Motor neuron (in vitro differentiated cells): Measurements from ENCODE around the gene UBA1. TPM values are rescaled to one million over a fixed set of nuclear protein-coding genes. Genes with fewer than 3 reads are reported as not detected.

Experiments
- ATAC-seq, 8 experiments: fragments of 200-7000 bp; cut with Tn5 transposase; replicated peaks in 6 of 8; 2 replicates each; pipeline ENCODE4 v1.8.0; 2021; ENCODE audit warnings: mild to moderate bottlenecking in 8 of 8, moderate library complexity in 8 of 8
- H3K27ac ChIP-seq, 2 donors: fragments of 250-450 bp; sonication (Bioruptor Pico); 2 replicates each; pipeline ENCODE4 v1.9.0; 2021; ENCODE audit warnings: antibody characterized with exemption in 2 of 2, mild to moderate bottlenecking in 2 of 2, moderate library complexity in 1 of 2
- H3K4me1 ChIP-seq, 2 donors: fragments of 250-450 bp; sonication (Bioruptor Pico); replicated peaks in 1 of 2; 2 replicates each; pipeline ENCODE4 v1.6.1; 2021; ENCODE audit warnings: antibody characterized with exemption in 2 of 2, mild to moderate bottlenecking in 2 of 2, moderate library complexity in 1 of 2
- H3K4me3 ChIP-seq, 5 donors: fragments of 250-450 bp; sonication (Bioruptor Pico); 2 replicates each; pipeline ENCODE4 v1.9.0; 2021; ENCODE audit warnings: antibody characterized with exemption in 5 of 5, mild to moderate bottlenecking in 5 of 5, moderate library complexity in 4 of 5
- WGBS, 10 experiments: fragments of 450-650 bp; shearing (Covaris generic); methylation state at CpG; one replicate each; pipeline ENCODE4 v1.0.0; 2022; 5-methylcytosine and 5-hydroxymethylcytosine counted together
- in situ Hi-C, 9 experiments: fragments of 400-800 bp; cut with MboI; loops; one replicate each; pipeline ENCODE4 v1.15.0; 2021; ENCODE audit warnings: low sequenced_read_pairs in 9 of 9, low pct_unique_long_range_greater_than_20kb in 2 of 9; ENCODE audit not compliant: unreplicated experiment in 9 of 9
- total RNA-seq, 8 experiments: library from RNA; unstranded; fragments of 300-600 nt; gene quantifications; 2 replicates each; pipeline versions ENCODE4 v1.2.3 to v1.2.4, GENCODE V29; 2022

UBA1 gene
- total RNA-seq, 8 experiments from 2014 or later = 134 to 421 (median 190) TPM

GRCh38 chrX:47185241-47185640 lies 8.4 kb upstream of the UBA1 start:
- Histone ChIP-seq H3K4me3 (no peak overlapping the region), H3K4me1 (no peaks in the 10 kb centered on the region), H3K27ac (no peak overlapping the region)
- in situ Hi-C loops = loop anchor here in 2 of 9 experiments (25.0 kb wide), 1 partner anchor 327 kb away; no protein-coding TSS in a partner anchor
- WGBS, 10 experiments = 60 to 100% (median 80%) methylated on average over 1 to 4 of the region's 17 CpGs; no CpG with 5 or more reads in 6 of the 10 experiments
- no peak for ATAC-seq

- ATAC-seq = no peak
- in situ Hi-C loops = loop anchor here in 2 of 9 experiments (25.0 kb wide), 1 partner anchor 326 kb away; no protein-coding TSS in a partner anchor
- WGBS, 10 experiments = 50 to 94% methylated on average over 2 to 5 of the region's 27 CpGs; no CpG with 5 or more reads in 8 of the 10 experiments
- H3K4me1 ChIP-seq = no peaks in the 10 kb centered on the region
- H3K27ac ChIP-seq = no peak overlapping the region
- H3K4me3 ChIP-seq = no peak overlapping the region
Measured at GRCh38 chrX:47186096-47186740, 7.4 kb upstream of the UBA1 start.

- ATAC-seq = no peak
- no peak overlapping the region for H3K4me3 ChIP-seq
- no peaks in the 10 kb centered on the region for H3K4me1 ChIP-seq
- 60 to 89% methylated on average over 3 of the region's 4 CpGs; no CpG with 5 or more reads in 8 of the 10 experiments for WGBS, 10 experiments
- in situ Hi-C loops = loop anchor here in 2 of 9 experiments (25.0 kb wide), 1 partner anchor 325 kb away; no protein-coding TSS in a partner anchor
- no peak overlapping the region for H3K27ac ChIP-seq
Measured at GRCh38 chrX:47187106-47187677, 6.4 kb upstream of the UBA1 start.

- Histone ChIP-seq H3K27ac (no peak overlapping the region), H3K4me3 (no peak overlapping the region), H3K4me1 (peaks cover 0 to 2% of the 10 kb centered on the region in 2 donors)
- no peak for ATAC-seq
- in situ Hi-C loops = loop anchor here in 2 of 9 experiments (25.0 kb wide), 1 partner anchor 322 kb away; no protein-coding TSS in a partner anchor
- 59 to 100% (median 80%) methylated on average over 5 to 10 of the region's 19 CpGs; no CpG with 5 or more reads in 7 of the 10 experiments for WGBS, 10 experiments
Measured at GRCh38 chrX:47189906-47190305, 3.7 kb upstream of the UBA1 start.

GRCh38 chrX:47190445-47191269 lies 3.0 kb upstream of the UBA1 start:
- peak; percentile 41 to 90 (median 88) for ATAC-seq
- H3K4me1 ChIP-seq = peaks cover 6 to 9% of the 10 kb centered on the region in 2 donors
- WGBS, 10 experiments = 0 to 80% (median 58%) methylated on average over 1 to 3 of the region's 40 CpGs; no CpG with 5 or more reads in 7 of the 10 experiments
- H3K4me3 ChIP-seq = peak overlapping the region; percentile 28 to 51 (median 39)
- in situ Hi-C loops = loop anchor here in 2 of 9 experiments (25.0 kb wide), 1 partner anchor 322 kb away; no protein-coding TSS in a partner anchor
- peak overlapping the region in 1 of 2 donors; percentile 53 for H3K27ac ChIP-seq

- H3K4me3 ChIP-seq = peak overlapping the region; percentile 28 to 51 (median 39)
- in situ Hi-C loops = loop anchor here in 2 of 9 experiments (25.0 kb wide), 1 partner anchor 321 kb away; no protein-coding TSS in a partner anchor
- 0 to 49% (median 33%) methylated on average over 1 to 5 of the region's 26 CpGs; no CpG with 5 or more reads in 7 of the 10 experiments for WGBS, 10 experiments
- peak in 5 of 8 experiments; percentile 5 to 15 (median 10) for ATAC-seq
- no peak overlapping the region for H3K27ac ChIP-seq
- peaks cover 12 to 16% of the 10 kb centered on the region in 2 donors for H3K4me1 ChIP-seq
Measured at GRCh38 chrX:47191331-47191730, 2.3 kb upstream of the UBA1 start.

- peaks cover 18 to 22% of the 10 kb centered on the region in 2 donors for H3K4me1 ChIP-seq
- H3K27ac ChIP-seq = no peak overlapping the region
- peak overlapping the region; percentile 28 to 51 (median 39) for H3K4me3 ChIP-seq
- in situ Hi-C loops = loop anchor here in 2 of 9 experiments (25.0 kb wide), 1 partner anchor 320 kb away; no protein-coding TSS in a partner anchor
- WGBS, 10 experiments = 0 to 100% (median 76%) methylated on average over 1 to 13 of the region's 16 CpGs; no CpG with 5 or more reads in 4 of the 10 experiments
- no peak for ATAC-seq
Measured at GRCh38 chrX:47191806-47192401, 1.7 kb upstream of the UBA1 start.

GRCh38 chrX:47194194-47194787 lies 662 bp downstream of the UBA1 start:
- 4 to 28% methylated on average over 3 to 4 of the region's 14 CpGs; no CpG with 5 or more reads in 8 of the 10 experiments for WGBS, 10 experiments
- in situ Hi-C loops = loop anchor here in 2 of 9 experiments (25.0 kb wide), 1 partner anchor 318 kb away; no protein-coding TSS in a partner anchor
- peaks cover 25 to 26% of the 10 kb centered on the region in 2 donors for H3K4me1 ChIP-seq
- peak overlapping the region; percentile 94 to 98 for H3K27ac ChIP-seq
- ATAC-seq = no peak
- H3K4me3 ChIP-seq = peak overlapping the region; percentile 75 to 95 (median 80)

GRCh38 chrX:47196098-47196497 lies 2.5 kb downstream of the UBA1 start:
- Histone ChIP-seq H3K4me3 (peak overlapping the region in 3 of 5 donors; percentile 7 to 95 (median 76)), H3K27ac (no peak overlapping the region), H3K4me1 (peaks cover 25 to 26% of the 10 kb centered on the region in 2 donors)
- in situ Hi-C loops = loop anchor here in 2 of 9 experiments (25.0 kb wide), 1 partner anchor 316 kb away; no protein-coding TSS in a partner anchor
- 19 to 100% (median 40%) methylated on average over 1 to 3 of the region's 3 CpGs; no CpG with 5 or more reads in 5 of the 10 experiments for WGBS, 10 experiments
- ATAC-seq = no peak

GRCh38 chrX:47197526-47197925 lies 3.9 kb downstream of the UBA1 start:
- ATAC-seq = no peak
- no peak overlapping the region for H3K27ac ChIP-seq
- H3K4me1 ChIP-seq = peaks cover 25 to 26% of the 10 kb centered on the region in 2 donors
- 75 to 80% methylated on average over 1 to 5 of the region's 7 CpGs; no CpG with 5 or more reads in 8 of the 10 experiments for WGBS, 10 experiments
- in situ Hi-C loops = loop anchor here in 2 of 9 experiments (25.0 kb wide), 1 partner anchor 315 kb away; no protein-coding TSS in a partner anchor
- H3K4me3 ChIP-seq = no peak overlapping the region

- Histone ChIP-seq H3K4me1 (peaks cover 25 to 26% of the 10 kb centered on the region in 2 donors), H3K4me3 (no peak overlapping the region), H3K27ac (no peak overlapping the region)
- no peak for ATAC-seq
- in situ Hi-C loops = loop anchor here in 2 of 9 experiments (25.0 kb wide), 1 partner anchor 314 kb away; no protein-coding TSS in a partner anchor
- 10 to 89% (median 80%) methylated on average over 1 to 6 of the region's 10 CpGs; no CpG with 5 or more reads in 7 of the 10 experiments for WGBS, 10 experiments
Measured at GRCh38 chrX:47198026-47198686, 4.5 kb downstream of the UBA1 start.
